ENCODE measurements around the gene NUDCD2. TPM values are rescaled to one million over a fixed set of nuclear protein-coding genes. Genes with fewer than 3 reads are reported as not detected.

Gene NUDCD2
- total RNA-seq, 1 donor from 2014 or later, result 68.2 TPM

GRCh38 chr5:163473635-163474243 lies 13.8 kb upstream of the NUDCD2 start:
- Mint-ChIP-seq H3K27me3 (ENCODE audit: insufficient read depth, low read depth) (no peaks in the 10 kb centered on the region), H3K9me3 (no peaks in the 10 kb centered on the region)
- TF ChIP-seq CTCF (IDR thresholded peaks at IDR 0.05), result peak; percentile 28
- TF ChIP-seq EZH2phosphoT487 (IDR thresholded peaks at IDR 0.05), result no peak
- no peak for TF ChIP-seq EZH2 (IDR thresholded peaks at IDR 0.05)

GRCh38 chr5:163467682-163468081 lies 7.8 kb upstream of the NUDCD2 start:
- H3K4me1 Mint-ChIP-seq, result peaks cover 6% of the 10 kb centered on the region
- Histone ChIP-seq H3K9me3 (ENCODE audit: low read depth) (no peaks in the 10 kb centered on the region), H3K4me3 (no peak overlapping the region), H3K79me2 (ENCODE audit: low read depth) (peaks cover 43% of the 10 kb centered on the region), H3K27me3 (no peaks in the 10 kb centered on the region), H3K4me2 (no peak overlapping the region), H3K9ac (no peak overlapping the region), H3K4me1 (peaks cover 6% of the 10 kb centered on the region), H2AFZ (replicated peaks) (no peak overlapping the region), H3F3A (ENCODE audit: low read depth) (peaks cover 3% of the 10 kb centered on the region), H4K20me1 (ENCODE audit: low read depth) (no peaks in the 10 kb centered on the region), H3K36me3 (peaks cover 23% of the 10 kb centered on the region), H3K27ac (peak overlapping the region; percentile 11)
- DNase-seq (ENCODE audit: low spot score), result no peak
- no peaks in the 10 kb centered on the region for H3K27me3 Mint-ChIP-seq (ENCODE audit: insufficient read depth, low read depth)
- H3K36me3 Mint-ChIP-seq, result peaks cover 18% of the 10 kb centered on the region
- H3K9me3 Mint-ChIP-seq, result no peaks in the 10 kb centered on the region
- no peak for TF ChIP-seq EZH2 (IDR thresholded peaks at IDR 0.05)
- TF ChIP-seq CTCF (IDR thresholded peaks at IDR 0.05), result no peak
- no peak for TF ChIP-seq EZH2phosphoT487 (IDR thresholded peaks at IDR 0.05)
- H3K27ac Mint-ChIP-seq, result no peak overlapping the region
- no peak overlapping the region for H3K4me3 Mint-ChIP-seq

More at GRCh38 chr5:163473635-163474243, 13.8 kb upstream of the NUDCD2 start:
- H3K36me3 Mint-ChIP-seq, result peaks cover 31% of the 10 kb centered on the region
- H3K27me3 ChIP-seq, result no peaks in the 10 kb centered on the region
- DNase-seq (ENCODE audit: low spot score), result no peak
- H4K20me1 ChIP-seq (ENCODE audit: low read depth), result no peaks in the 10 kb centered on the region
- H3F3A ChIP-seq (ENCODE audit: low read depth), result peaks cover 3% of the 10 kb centered on the region
- H3K36me3 ChIP-seq, result peaks cover 33% of the 10 kb centered on the region
- H3K27ac ChIP-seq, result no peak overlapping the region
- no peaks in the 10 kb centered on the region for H3K9me3 ChIP-seq (ENCODE audit: low read depth)
- no peaks in the 10 kb centered on the region for H3K79me2 ChIP-seq (ENCODE audit: low read depth)
- H3K4me1 ChIP-seq, result no peaks in the 10 kb centered on the region
- no peak overlapping the region for H2AFZ ChIP-seq (replicated peaks)
- H3K4me2 ChIP-seq, result no peak overlapping the region
- no peak overlapping the region for H3K4me3 Mint-ChIP-seq
- no peak overlapping the region for H3K4me3 ChIP-seq
- H3K4me1 Mint-ChIP-seq, result no peaks in the 10 kb centered on the region
- H3K27ac Mint-ChIP-seq, result no peak overlapping the region
- no peak overlapping the region for H3K9ac ChIP-seq

- no peak for DNase-seq (ENCODE audit: low spot score)
- no peak overlapping the region for H2AFZ ChIP-seq (replicated peaks)
Observed at GRCh38 chr5:163463063-163463435, 3.1 kb upstream of the NUDCD2 start.

More at GRCh38 chr5:163463063-163463435, 3.1 kb upstream of the NUDCD2 start:
- no peak overlapping the region for H3K4me3 Mint-ChIP-seq
- no peak overlapping the region for H3K27ac ChIP-seq
- TF ChIP-seq EZH2phosphoT487 (IDR thresholded peaks at IDR 0.05) (no peak), EZH2 (IDR thresholded peaks at IDR 0.05) (no peak), CTCF (IDR thresholded peaks at IDR 0.05) (no peak)
- no peaks in the 10 kb centered on the region for H3K9me3 ChIP-seq (ENCODE audit: low read depth)
- H3K9me3 Mint-ChIP-seq, result no peaks in the 10 kb centered on the region
- H3K27me3 ChIP-seq, result no peaks in the 10 kb centered on the region
- peaks cover 77% of the 10 kb centered on the region for H3K79me2 ChIP-seq (ENCODE audit: low read depth)
- peaks cover 4% of the 10 kb centered on the region for H3K27me3 Mint-ChIP-seq (ENCODE audit: insufficient read depth, low read depth)
- peak overlapping the region; percentile 79 for H3K4me2 ChIP-seq
- peak overlapping the region; percentile 2 for H3K4me3 ChIP-seq
- H3F3A ChIP-seq (ENCODE audit: low read depth), result peaks cover 37% of the 10 kb centered on the region
- peaks cover 18% of the 10 kb centered on the region for H3K4me1 ChIP-seq
- H3K36me3 Mint-ChIP-seq, result peaks cover 3% of the 10 kb centered on the region
- no peak overlapping the region for H3K9ac ChIP-seq
- H3K27ac Mint-ChIP-seq, result no peak overlapping the region
- peaks cover 16% of the 10 kb centered on the region for H3K4me1 Mint-ChIP-seq
- H3K36me3 ChIP-seq, result peaks cover 23% of the 10 kb centered on the region
- no peaks in the 10 kb centered on the region for H4K20me1 ChIP-seq (ENCODE audit: low read depth)
